MM.1S (cell line): Measurements from ENCODE around the gene SOAT1.

ENCODE experiments used
- CTCF ChIP-seq: fragments of 300-600 bp; sonication (generic); IDR thresholded peaks from 2 replicates; pipeline ENCODE4 v1.5.1; 2016; ENCODE audit warnings: antibody characterized with exemption, low read length, mixed read lengths
- EZH2 ChIP-seq: fragments of 300-600 bp; sonication (generic); optimal IDR thresholded peaks from 2 replicates; pipeline ENCODE3; 2017; ENCODE audit warnings: low read depth, mild to moderate bottlenecking, antibody characterized with exemption, low read length, mixed read lengths
- EZH2phosphoT487 ChIP-seq: fragments of 300-600 bp; sonication (generic); IDR thresholded peaks from 2 replicates; pipeline ENCODE4 v1.6.1; 2018; ENCODE audit warnings: antibody characterized with exemption, low read length

- TF ChIP-seq EZH2 = no peak
- TF ChIP-seq CTCF = no peak
- TF ChIP-seq EZH2phosphoT487 = no peak
Measured at GRCh38 chr1:179305450-179305849, 11.9 kb downstream of the SOAT1 start.
